Measurements from ENCODE around the gene RFT1. TPM values are rescaled to one million over a fixed set of nuclear protein-coding genes. Genes with fewer than 3 reads are reported as not detected.

Gene RFT1
- total and polyA plus RNA-seq, 2 of the 13 experiments (the other 11 are each of a cell fraction or from before 2014, with no cell fraction given), result 23.2 to 37.0 TPM

GRCh38 chr3:53046171-53047170, 83.8 kb downstream of the RFT1 start (continued):
- TF ChIP-seq ARID3A (IDR thresholded peaks at IDR 0.05; ENCODE audit: low read depth, low read length) (no peak), ELF4 (CRISPR knock-in tag; IDR thresholded peaks at IDR 0.05; ENCODE audit: borderline replicate concordance) (no peak), LCORL (IDR thresholded peaks at IDR 0.05) (no peak), LCORL (CRISPR knock-in tag; IDR thresholded peaks at IDR 0.05) (no peak), PAF1 (CRISPR knock-in tag; IDR thresholded peaks at IDR 0.05) (no peak), KLF15 (CRISPR knock-in tag; IDR thresholded peaks at IDR 0.05; ENCODE audit: borderline replicate concordance) (no peak), AGO1 (IDR thresholded peaks at IDR 0.05; ENCODE audit: low read depth, low read length, poor library complexity, severe bottlenecking) (no peak), ZMAT5 (CRISPR knock-in tag; IDR thresholded peaks at IDR 0.05; ENCODE audit: borderline replicate concordance, low read depth) (no peak), TEF (CRISPR knock-in tag; IDR thresholded peaks at IDR 0.05) (no peak), MTA1 (CRISPR knock-in tag; IDR thresholded peaks at IDR 0.05; ENCODE audit: borderline replicate concordance) (no peak), RFX5 (IDR thresholded peaks at IDR 0.05; ENCODE audit: low read depth, low read length) (no peak), CC2D1A (CRISPR knock-in tag; IDR thresholded peaks at IDR 0.05) (no peak), ZNF710 (CRISPR knock-in tag; IDR thresholded peaks at IDR 0.05; ENCODE audit: borderline replicate concordance) (no peak), CBX2 (IDR thresholded peaks at IDR 0.05; ENCODE audit: low read depth, low read length) (no peak), CBX2 (CRISPR knock-in tag; IDR thresholded peaks at IDR 0.05; ENCODE audit: low read depth) (no peak), ZNF24 (IDR thresholded peaks at IDR 0.05) (no peak), CSRNP2 (CRISPR knock-in tag; conservative IDR thresholded peaks at IDR 0.05; ENCODE audit: low read depth) (0 out of 2 replicates have a peak, but pooled peaks have one; percentile 50), HOXA3 (CRISPR knock-in tag; IDR thresholded peaks at IDR 0.05) (peak; percentile 36; the same call in 1 of the 2 replicates), FOSL1 (CRISPR knock-in tag; IDR thresholded peaks at IDR 0.05; ENCODE audit: borderline replicate concordance) (no peak), GLI4 (CRISPR knock-in tag; IDR thresholded peaks at IDR 0.05; ENCODE audit: borderline replicate concordance) (no peak), HES4 (CRISPR knock-in tag; IDR thresholded peaks at IDR 0.05; ENCODE audit: borderline replicate concordance) (no peak)
